Cardiac muscle cell (in vitro differentiated cells and primary cell): ENCODE results near the gene FAAH2. TPM values are rescaled to one million over a fixed set of nuclear protein-coding genes. Genes with fewer than 3 reads are reported as not detected.
"Not testable (repeated sequence)": the region's sequence is repeated elsewhere in the genome, so short reads cannot be mapped to it uniquely, and the experiment has no call there.

Source experiments
- DNase-seq, 2 donors: peaks; one replicate each; pipeline versions ENCODE4 v3.0.0 to v3.0.0-alpha.2; 2010 to 2017; ENCODE audit warnings: low read depth in 1 of 2, low spot score in 1 of 2
- H3K27ac ChIP-seq: fragments of 200-600 bp; sonication (generic); 2 replicates; pipeline ENCODE4 v1.5.1; 2016
- H3K27me3 ChIP-seq: fragments of 200-600 bp; sonication (generic); 2 replicates; pipeline ENCODE4 v1.6.0; 2016; ENCODE audit warnings: control low read depth
- H3K36me3 ChIP-seq: fragments of 200-600 bp; sonication (generic); 2 replicates; pipeline ENCODE4 v1.5.1; 2016; ENCODE audit warnings: control low read depth
- H3K4me1 ChIP-seq: fragments of 200-600 bp; sonication (generic); 2 replicates; pipeline ENCODE4 v1.8.1; 2017; ENCODE audit warnings: low read depth, mild to moderate bottlenecking, mixed run types
- H3K4me3 ChIP-seq: fragments of 200-600 bp; sonication (generic); 2 replicates; pipeline ENCODE4 v1.5.1; 2016; ENCODE audit warnings: mild to moderate bottlenecking
- H3K9me3 ChIP-seq: fragments of 200-600 bp; sonication (generic); 2 replicates; pipeline ENCODE4 v1.5.1; 2017; ENCODE audit warnings: low read depth, mild to moderate bottlenecking, control low read depth
- polyA plus RNA-seq: library from polyadenylated mRNA; unstranded; fragments of >200 nt; fragmentation: Nextera tagmentation; extraction: Ambion mirVana; gene quantifications from 2 replicates; pipeline ENCODE4 v1.2.1, GENCODE V29; 2016
- total RNA-seq: library from RNA; depleted of rRNA; stranded (reverse); fragments of >200 nt; gene quantifications from 2 replicates; pipeline ENCODE4 v1.2.3, GENCODE V29; 2016
- TF ChIP-seq, protein P1 (sequence below): IDR thresholded peaks from 2 replicates; pipeline ENCODE4 v1.5.1; 2012; ENCODE audit warnings: low read depth, mild to moderate bottlenecking, low read length

Gene FAAH2
- total and polyA plus RNA-seq, 2 experiments from 2014 or later: 1.5 to 3.6 TPM

DNA sequence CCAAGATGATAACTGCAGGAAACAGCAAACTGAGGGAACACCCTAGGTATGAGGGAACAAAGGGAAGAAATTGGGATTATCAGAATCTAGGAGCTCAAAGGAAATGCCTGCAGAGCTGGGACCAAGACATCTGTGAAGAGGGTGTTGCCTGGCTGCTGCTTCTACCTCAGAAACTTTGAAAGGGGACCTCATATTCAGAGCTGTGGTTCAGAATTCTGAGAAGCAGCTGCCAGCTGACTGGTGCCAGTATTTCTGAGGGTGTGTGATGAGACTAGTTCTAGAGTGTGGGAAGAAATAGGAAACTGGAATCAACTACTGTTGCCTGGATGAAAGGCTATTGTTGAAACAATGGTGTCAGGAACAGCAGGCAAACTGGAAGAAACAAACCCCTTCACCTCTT lies 8.5 kb downstream of the FAAH2 start:
- no peak for DNase-seq
- Histone ChIP-seq H3K9me3 (no peaks in the 10 kb centered on the region), H3K4me3 (no peak overlapping the region), H3K36me3 (no peaks in the 10 kb centered on the region), H3K4me1 (no peaks in the 10 kb centered on the region), H3K27ac (no peak overlapping the region), H3K27me3 (no peaks in the 10 kb centered on the region)
- TF ChIP-seq, protein P1, sequence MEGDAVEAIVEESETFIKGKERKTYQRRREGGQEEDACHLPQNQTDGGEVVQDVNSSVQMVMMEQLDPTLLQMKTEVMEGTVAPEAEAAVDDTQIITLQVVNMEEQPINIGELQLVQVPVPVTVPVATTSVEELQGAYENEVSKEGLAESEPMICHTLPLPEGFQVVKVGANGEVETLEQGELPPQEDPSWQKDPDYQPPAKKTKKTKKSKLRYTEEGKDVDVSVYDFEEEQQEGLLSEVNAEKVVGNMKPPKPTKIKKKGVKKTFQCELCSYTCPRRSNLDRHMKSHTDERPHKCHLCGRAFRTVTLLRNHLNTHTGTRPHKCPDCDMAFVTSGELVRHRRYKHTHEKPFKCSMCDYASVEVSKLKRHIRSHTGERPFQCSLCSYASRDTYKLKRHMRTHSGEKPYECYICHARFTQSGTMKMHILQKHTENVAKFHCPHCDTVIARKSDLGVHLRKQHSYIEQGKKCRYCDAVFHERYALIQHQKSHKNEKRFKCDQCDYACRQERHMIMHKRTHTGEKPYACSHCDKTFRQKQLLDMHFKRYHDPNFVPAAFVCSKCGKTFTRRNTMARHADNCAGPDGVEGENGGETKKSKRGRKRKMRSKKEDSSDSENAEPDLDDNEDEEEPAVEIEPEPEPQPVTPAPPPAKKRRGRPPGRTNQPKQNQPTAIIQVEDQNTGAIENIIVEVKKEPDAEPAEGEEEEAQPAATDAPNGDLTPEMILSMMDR: no peak

DNA sequence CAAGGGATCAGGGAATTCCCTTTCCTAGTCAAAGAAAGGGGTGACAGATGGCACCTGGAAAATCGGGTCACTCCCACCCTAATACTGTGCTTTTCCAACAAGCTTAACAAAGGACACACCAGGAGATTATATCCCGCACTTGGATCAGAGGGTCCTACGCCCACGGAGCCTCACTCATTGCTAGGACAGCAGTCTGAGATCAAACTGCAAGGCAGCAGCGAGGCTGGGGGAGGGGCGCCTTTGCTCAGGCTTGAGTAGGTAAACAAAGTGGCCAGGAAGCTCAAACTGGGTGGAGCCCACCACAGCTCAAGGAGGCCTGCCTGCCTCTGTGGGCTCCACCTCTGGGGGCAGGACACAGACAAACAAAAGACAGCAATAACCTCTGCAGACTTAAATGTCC lies 9.2 kb downstream of the FAAH2 start:
- not testable (repeated sequence) for H3K27me3 ChIP-seq, H3K9me3 ChIP-seq, DNase-seq, H3K27ac ChIP-seq, H3K36me3 ChIP-seq, H3K4me3 ChIP-seq, H3K4me1 ChIP-seq

DNA sequence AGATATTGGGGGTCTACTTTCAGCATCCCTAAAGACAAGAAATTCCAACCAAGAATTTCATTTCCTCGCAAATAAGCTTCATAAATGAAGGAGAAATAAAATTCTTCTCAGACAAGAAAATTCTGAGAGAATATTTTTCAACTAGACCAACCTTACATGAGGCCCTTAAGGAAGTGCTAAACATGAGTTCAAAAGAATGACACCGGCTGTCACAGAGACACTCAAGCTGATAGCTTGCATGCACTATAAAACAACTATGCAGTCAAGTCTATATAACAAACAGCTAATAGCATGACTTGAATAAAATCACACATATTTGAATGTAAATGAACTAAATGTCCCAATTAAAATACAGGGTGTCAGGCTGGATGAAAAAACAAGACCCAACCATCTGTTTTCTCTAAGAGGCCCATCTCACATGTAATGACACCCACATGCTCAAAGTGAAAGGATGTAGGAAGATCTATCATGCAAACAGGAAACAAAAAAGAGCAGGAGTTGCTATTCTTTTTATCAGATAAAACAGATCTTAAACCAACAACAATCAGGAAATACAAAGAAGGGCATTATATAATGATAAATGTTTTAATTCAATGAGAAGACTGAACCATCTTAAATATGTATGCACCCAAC lies 27.2 kb downstream of the FAAH2 start:
- Histone ChIP-seq H3K9me3 (no peaks in the 10 kb centered on the region), H3K4me3 (no peak overlapping the region), H3K4me1 (no peaks in the 10 kb centered on the region), H3K27ac (no peak overlapping the region), H3K27me3 (no peaks in the 10 kb centered on the region), H3K36me3 (no peaks in the 10 kb centered on the region)
- no peak for DNase-seq
- TF ChIP-seq, protein P1: no peak

DNA sequence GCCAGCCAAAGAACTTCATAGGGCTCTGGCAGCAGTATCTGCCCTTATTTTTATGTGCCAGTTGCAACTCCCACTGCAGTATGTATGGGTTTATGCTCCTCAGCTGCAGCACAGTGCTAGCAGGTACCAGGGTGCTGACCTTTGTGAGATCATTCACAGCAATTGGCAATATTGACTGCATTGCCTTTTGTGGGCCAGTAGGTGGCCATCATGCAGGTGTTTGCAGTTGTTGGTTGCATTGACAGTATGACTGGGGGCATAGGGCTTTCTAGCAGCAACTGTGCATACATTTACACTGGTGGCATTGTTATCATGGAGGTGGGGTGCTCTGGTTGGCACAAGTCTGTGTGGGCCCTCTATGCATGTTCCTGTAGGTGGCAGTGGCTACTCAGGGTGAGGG lies 42.5 kb downstream of the FAAH2 start:
- H3K27ac ChIP-seq: no peak overlapping the region
- H3K4me3 ChIP-seq: no peak overlapping the region
- no peaks in the 10 kb centered on the region for H3K36me3 ChIP-seq
- TF ChIP-seq, protein P1: no peak
- DNase-seq: no peak
- no peaks in the 10 kb centered on the region for H3K27me3 ChIP-seq
- H3K9me3 ChIP-seq: no peaks in the 10 kb centered on the region
- no peaks in the 10 kb centered on the region for H3K4me1 ChIP-seq

DNA sequence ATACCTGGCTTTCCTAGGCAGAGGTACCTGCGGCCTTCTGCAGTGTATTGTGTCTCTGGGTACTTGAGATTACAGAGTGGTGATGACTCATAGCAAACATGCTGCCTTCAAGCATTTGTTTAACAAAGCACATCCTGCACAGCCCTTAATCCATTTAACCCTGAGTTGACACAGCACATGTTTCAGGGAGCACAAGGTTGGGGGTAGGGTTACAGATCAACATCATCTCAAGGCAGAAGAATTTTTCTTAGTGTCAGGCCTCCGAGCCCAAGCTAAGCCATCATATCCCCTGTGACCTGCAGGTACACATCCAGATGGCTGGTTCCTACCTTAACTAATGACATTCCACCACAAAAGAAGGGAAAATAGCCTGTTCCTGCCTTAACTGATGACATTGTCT lies 49.3 kb downstream of the FAAH2 start:
- not testable (repeated sequence) for H3K27me3 ChIP-seq, H3K4me3 ChIP-seq, H3K9me3 ChIP-seq, H3K36me3 ChIP-seq, DNase-seq, H3K4me1 ChIP-seq, H3K27ac ChIP-seq

DNA sequence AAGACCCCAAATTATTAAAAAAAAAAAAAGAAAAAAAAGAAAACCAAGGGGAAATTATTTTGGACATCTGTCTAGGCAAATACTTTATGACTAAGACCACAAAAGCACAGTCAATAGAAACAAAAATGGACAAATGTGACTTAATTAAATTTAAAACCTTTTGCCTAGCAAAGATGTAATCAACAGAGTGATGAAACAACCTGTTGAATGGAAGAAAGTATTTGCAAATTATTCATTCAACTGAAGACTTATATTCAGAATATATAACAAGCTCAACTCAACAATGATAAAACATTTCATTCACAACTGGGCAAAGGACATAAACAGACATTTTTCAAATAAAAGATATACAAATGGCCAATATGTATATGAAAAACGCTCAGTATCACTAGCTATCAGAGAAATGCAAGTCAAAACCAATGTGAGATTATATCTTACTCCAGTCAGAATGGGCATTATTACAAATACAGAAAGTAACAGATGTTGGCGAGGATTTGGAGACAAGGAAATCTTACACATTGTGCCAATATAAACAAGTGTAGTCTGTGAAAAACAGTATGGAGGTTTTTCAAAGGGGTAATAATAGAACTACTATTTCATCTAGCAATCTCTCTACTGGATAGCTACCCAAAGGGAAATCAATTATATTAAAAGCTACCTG lies 67.1 kb downstream of the FAAH2 start:
- TF ChIP-seq, protein P1: no peak
- DNase-seq: no peak
- Histone ChIP-seq H3K36me3 (no peaks in the 10 kb centered on the region), H3K27me3 (no peaks in the 10 kb centered on the region), H3K4me3 (no peak overlapping the region), H3K9me3 (no peaks in the 10 kb centered on the region), H3K27ac (no peak overlapping the region), H3K4me1 (no peaks in the 10 kb centered on the region)
